Smooth muscle cell of trachea (primary cell): ENCODE data around the gene PRX. TPM values are rescaled to one million over a fixed set of nuclear protein-coding genes. Genes with fewer than 3 reads are reported as not detected.

Experiments used
- total RNA-seq: library from RNA; depleted of rRNA; stranded (reverse); fragments of >200 nt; gene quantifications from 2 replicates; pipeline ENCODE4 v1.2.1, GENCODE V29; 2014

Gene PRX
- total RNA-seq: 2.2 and 3.8 TPM in 2 replicates

DNA sequence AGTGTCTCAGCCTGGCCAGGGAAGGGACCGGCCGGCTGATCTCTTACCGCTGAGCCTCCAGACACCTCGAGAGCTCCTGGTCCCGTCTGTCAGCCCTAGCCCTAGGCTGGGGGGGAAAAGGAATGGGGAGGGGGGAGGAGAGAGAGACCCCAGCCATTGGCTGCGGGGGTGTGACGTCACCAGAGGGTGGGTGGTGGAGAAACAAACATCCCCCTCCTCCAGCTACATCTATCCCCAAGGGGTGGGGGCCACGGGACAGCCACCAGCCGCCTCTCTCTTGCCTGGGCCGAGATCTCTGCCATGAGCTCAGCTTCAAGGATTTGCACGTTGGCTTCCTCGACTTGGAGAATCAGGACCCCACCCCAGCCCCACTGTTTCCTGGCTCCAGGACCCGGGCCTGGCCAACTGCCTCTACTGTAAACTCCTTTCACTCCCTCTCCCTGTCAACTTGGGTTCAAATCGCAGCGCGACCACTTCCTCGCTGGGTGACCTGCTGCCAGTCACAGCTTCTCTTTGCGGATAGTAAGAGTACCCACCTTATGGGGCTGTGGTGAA lies at the start of gene PRX:
Gene PRX (minus strand): TSS at position 88 of the 555 bp plus-strand sequence. CDS start 5,446 bp downstream, outside the sequence.

GRCh38 chr19:40444000-40444824 lies 31.0 kb upstream of the PRX start, which contains the start of gene SERTAD3:
Gene SERTAD3 (minus strand): TSS chr19:40444335. CDS start chr19:40442080, 2,255 bp downstream.

GRCh38 chr19:40425450-40426287 lies 12.5 kb upstream of the PRX start, which contains the start of gene SERTAD1:
Gene SERTAD1 (minus strand): TSS chr19:40425992. CDS start chr19:40423546, 2,446 bp downstream.

GRCh38 chr19:40390084-40390742 lies 23.0 kb downstream of the PRX start, which contains the start of gene HIPK4:
Gene HIPK4 (minus strand): TSS chr19:40390181. CDS start chr19:40389902, 279 bp downstream.

GRCh38 chr19:40348125-40348913 lies 64.9 kb downstream of the PRX start, which contains the start of the genes C19orf47 and PLD3:
Gene C19orf47 (minus strand): TSS chr19:40348397. CDS start chr19:40341857, 6,540 bp downstream.
Gene PLD3 (plus strand): TSS chr19:40348695. CDS start chr19:40366484, 17,789 bp downstream.

Other genes with a start within 250 kb of the PRX start
- gene MAP3K10, start 222.0 kb downstream of the PRX start, total RNA-seq: 9.3 and 10.8 TPM in 2 replicates
- 0.17 TPM in 1 of 2 replicates, not detected in the other for gene TTC9B, start 195.0 kb downstream of the PRX start, total RNA-seq
- 0.33 and 0.58 TPM in 2 replicates for gene CCNP, start 186.7 kb downstream of the PRX start, total RNA-seq
- 143 and 162 TPM in 2 replicates for gene AKT2, start 128.0 kb downstream of the PRX start, total RNA-seq
- gene C19orf47, start 65.0 kb downstream of the PRX start, total RNA-seq: 6.0 and 8.1 TPM in 2 replicates
- gene PLD3, start 64.7 kb downstream of the PRX start, total RNA-seq: 199 and 478 TPM in 2 replicates
- 0.17 TPM in 1 of 2 replicates, not detected in the other for gene HIPK4, start 23.2 kb downstream of the PRX start, total RNA-seq
- 15.9 and 19.4 TPM in 2 replicates for gene SERTAD1, start 12.6 kb upstream of the PRX start, total RNA-seq
- gene SERTAD3, start 31.0 kb upstream of the PRX start, total RNA-seq: 16.0 and 18.6 TPM in 2 replicates
- gene BLVRB, start 52.4 kb upstream of the PRX start, total RNA-seq: 179 and 187 TPM in 2 replicates
- gene SPTBN4, start 53.6 kb upstream of the PRX start, total RNA-seq: 12.9 and 18.4 TPM in 2 replicates
- gene SHKBP1, start 163.5 kb upstream of the PRX start, total RNA-seq: 63.8 and 82.6 TPM in 2 replicates
- gene LTBP4, start 188.0 kb upstream of the PRX start, total RNA-seq: 161 and 308 TPM in 2 replicates